ENCODE results near the gene TMEM140.
"Not testable (repeated sequence)": the region's sequence is repeated elsewhere in the genome, so short reads cannot be mapped to it uniquely, and the experiment has no call there.

The TMEM140 gene

GRCh38 chr7:135114622-135115021, 33.2 kb upstream of the TMEM140 start:
- no peak for DNase-seq (ENCODE audit: low spot score)
- TF ChIP-seq CTCF (IDR thresholded peaks at IDR 0.05) = no peak
- Histone ChIP-seq H3K4me3 (no peak overlapping the region), H3K27ac (no peak overlapping the region)

DNA sequence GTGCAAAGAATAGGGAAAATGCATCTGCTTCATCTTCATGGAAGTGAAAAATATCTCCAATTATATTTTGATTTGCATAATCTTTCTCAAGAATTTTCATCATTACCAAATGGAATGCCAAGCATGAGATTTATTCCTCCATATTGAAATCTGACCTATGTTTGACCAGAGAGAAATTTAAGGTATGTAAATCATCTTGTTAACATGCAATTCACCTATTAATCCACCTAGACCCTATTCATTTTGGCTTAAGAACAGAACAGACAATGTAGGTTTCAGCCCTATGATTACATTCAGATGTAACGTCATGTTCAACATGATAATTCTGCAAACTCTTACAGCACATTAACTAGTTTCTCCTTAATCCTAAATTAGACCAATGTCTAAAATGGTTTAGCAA, 30.8 kb upstream of the TMEM140 start:
- no peak for DNase-seq (ENCODE audit: low spot score)
- no peak for TF ChIP-seq CTCF (IDR thresholded peaks at IDR 0.05)
- Histone ChIP-seq H3K4me3 (no peak overlapping the region), H3K27ac (no peak overlapping the region)

- Histone ChIP-seq H3K4me3 (no peak overlapping the region), H3K27ac (no peak overlapping the region)
- DNase-seq (ENCODE audit: low spot score) = no peak
- TF ChIP-seq CTCF (IDR thresholded peaks at IDR 0.05) = no peak
These were observed 26.0 kb upstream of the TMEM140 start for GRCh38 chr7:135121868-135122267.

- not testable (repeated sequence) for DNase-seq (ENCODE audit: low spot score); H3K27ac ChIP-seq; H3K4me3 ChIP-seq
These were observed 23.2 kb upstream of the TMEM140 start for GRCh38 chr7:135124631-135125030.

DNA sequence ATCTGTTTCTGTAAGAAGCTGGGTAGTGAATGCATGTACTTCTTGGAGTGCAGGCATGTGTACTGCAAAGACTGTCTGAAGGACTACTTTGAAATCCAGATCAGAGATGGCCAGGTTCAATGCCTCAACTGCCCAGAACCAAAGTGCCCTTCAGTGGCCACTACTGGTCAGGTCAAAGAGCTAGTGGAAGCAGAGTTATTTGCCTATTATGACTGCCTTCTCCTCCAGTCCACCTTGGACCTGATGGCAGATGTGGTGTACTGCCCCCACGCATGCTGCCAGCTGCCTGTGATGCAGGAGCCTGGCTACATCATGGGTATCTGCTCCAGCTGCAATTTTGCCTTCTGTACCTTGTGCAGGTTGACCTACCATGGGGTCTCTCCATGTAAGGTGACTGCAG, 18.9 kb upstream of the TMEM140 start:
- no peak for DNase-seq (ENCODE audit: low spot score)
- Histone ChIP-seq H3K4me3 (no peak overlapping the region), H3K27ac (no peak overlapping the region)
- TF ChIP-seq CTCF (IDR thresholded peaks at IDR 0.05) = no peak

- no peak for TF ChIP-seq CTCF (IDR thresholded peaks at IDR 0.05)
- H3K27ac ChIP-seq = no peak overlapping the region
- DNase-seq (ENCODE audit: low spot score) = no peak
- no peak overlapping the region for H3K4me3 ChIP-seq
These were observed 18.3 kb upstream of the TMEM140 start for GRCh38 chr7:135129579-135129978.

DNA sequence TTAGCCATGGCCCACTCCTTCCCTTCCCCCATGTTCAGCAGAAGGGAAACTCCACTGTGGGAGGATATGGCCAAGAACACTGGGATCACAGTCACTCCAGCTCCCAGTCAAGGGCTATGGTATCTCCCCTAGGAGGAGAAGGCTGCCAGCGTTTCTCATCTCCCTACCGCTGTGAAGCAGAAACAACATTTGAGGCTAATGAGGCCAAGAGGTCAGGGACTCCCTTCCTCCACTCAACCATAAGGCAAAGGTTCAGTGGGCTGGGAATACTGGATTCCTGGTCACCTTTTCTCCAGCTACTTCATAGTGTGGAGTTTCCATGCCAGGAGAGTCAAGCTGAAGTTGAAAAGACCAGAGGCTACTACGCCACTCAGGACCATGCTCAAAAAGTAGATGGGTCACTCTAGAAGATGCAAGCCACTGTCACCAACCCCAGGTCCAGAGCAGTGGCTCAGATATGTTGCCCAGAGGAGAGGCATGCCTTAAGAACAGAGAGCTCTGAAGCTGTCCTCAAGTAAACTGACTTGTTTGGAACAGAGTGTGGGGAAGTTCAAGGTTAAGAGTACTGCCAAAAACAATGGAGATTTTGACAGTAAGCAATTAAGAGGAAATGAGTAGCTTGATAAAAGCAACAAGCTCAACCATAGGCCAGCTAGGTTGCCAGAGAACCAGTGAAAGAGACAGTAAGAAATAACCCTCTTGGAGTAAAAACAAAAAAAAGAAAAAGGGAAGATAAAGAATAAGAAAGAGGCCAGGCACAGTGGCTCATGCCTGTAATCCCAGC, 3.8 kb upstream of the TMEM140 start:
- TF ChIP-seq CTCF (IDR thresholded peaks at IDR 0.05) = no peak
- Histone ChIP-seq H3K4me3 (no peak overlapping the region), H3K27ac (no peak overlapping the region)
- DNase-seq (ENCODE audit: low spot score) = no peak
